Hepatocyte (in vitro differentiated cells): ENCODE data around the gene ACTR5.

Experiments
- EZH2 ChIP-seq: fragments of 200-600 bp; sonication (generic); IDR thresholded peaks from 2 replicates; pipeline ENCODE4 v1.6.1; 2016; ENCODE audit warnings: antibody characterized with exemption, mild to moderate bottlenecking, borderline replicate concordance
- EZH2phosphoT487 ChIP-seq: fragments of 200-600 bp; sonication (generic); IDR thresholded peaks from one replicate; pipeline ENCODE4 v1.6.1; 2018; ENCODE audit warnings: antibody characterized with exemption, mild to moderate bottlenecking, low read depth, moderate library complexity; ENCODE audit not compliant: unreplicated experiment, severe bottlenecking
- TF ChIP-seq, protein P1 (sequence below): fragments of 200-600 bp; sonication (generic); IDR thresholded peaks from 2 replicates; pipeline ENCODE4 v1.5.1; 2016; ENCODE audit warnings: antibody characterized with exemption, mild to moderate bottlenecking; ENCODE audit not compliant: poor library complexity

DNA sequence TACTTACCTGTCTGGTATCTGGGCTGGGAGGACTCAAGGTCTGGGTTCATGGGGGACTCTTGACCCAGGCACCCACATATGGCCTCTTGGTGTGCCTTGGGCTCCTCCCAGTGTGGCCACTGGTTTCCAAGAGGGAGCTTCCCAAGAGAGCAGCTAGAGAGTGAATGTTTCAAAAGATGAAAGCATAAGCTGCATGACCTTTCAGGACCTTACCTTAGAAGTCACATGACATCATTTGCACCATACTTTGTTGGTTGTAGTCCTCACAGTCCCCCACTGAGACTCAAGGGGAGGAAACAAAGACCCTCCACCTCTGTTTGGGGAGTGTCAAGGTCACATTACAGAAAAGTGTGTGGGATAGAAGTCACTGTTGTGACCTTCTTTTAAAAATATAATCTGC, 13.9 kb downstream of the ACTR5 start:
- TF ChIP-seq, protein P1, sequence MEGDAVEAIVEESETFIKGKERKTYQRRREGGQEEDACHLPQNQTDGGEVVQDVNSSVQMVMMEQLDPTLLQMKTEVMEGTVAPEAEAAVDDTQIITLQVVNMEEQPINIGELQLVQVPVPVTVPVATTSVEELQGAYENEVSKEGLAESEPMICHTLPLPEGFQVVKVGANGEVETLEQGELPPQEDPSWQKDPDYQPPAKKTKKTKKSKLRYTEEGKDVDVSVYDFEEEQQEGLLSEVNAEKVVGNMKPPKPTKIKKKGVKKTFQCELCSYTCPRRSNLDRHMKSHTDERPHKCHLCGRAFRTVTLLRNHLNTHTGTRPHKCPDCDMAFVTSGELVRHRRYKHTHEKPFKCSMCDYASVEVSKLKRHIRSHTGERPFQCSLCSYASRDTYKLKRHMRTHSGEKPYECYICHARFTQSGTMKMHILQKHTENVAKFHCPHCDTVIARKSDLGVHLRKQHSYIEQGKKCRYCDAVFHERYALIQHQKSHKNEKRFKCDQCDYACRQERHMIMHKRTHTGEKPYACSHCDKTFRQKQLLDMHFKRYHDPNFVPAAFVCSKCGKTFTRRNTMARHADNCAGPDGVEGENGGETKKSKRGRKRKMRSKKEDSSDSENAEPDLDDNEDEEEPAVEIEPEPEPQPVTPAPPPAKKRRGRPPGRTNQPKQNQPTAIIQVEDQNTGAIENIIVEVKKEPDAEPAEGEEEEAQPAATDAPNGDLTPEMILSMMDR = no peak
- no peak for TF ChIP-seq EZH2phosphoT487
- no peak for TF ChIP-seq EZH2
